Natural killer cell (primary cell): Measurements from ENCODE around the gene ANKRD36B. TPM values are rescaled to one million over a fixed set of nuclear protein-coding genes. Genes with fewer than 3 reads are reported as not detected.
"Not testable (repeated sequence)": the region's sequence is repeated elsewhere in the genome, so short reads cannot be mapped to it uniquely, and the experiment has no call there.

Experiments used
- ATAC-seq, 3 donors: fragments of 150-1000 bp in 2 of 3; fragments of 200-7000 bp in 1 of 3; cut with Tn5 transposase; 1 replicate in 1 of 3; 2 replicates in 2 of 3; pipeline ENCODE4 v1.10.0; 2021; ENCODE audit warnings: mild to moderate bottlenecking in 2 of 3, moderate library complexity in 2 of 3
- DNase-seq, 2 donors: peaks; one replicate each; pipeline versions ENCODE4 v3.0.0 to v3.0.0-alpha.2; 2013 to 2021; ENCODE audit warnings: mixed read lengths in 1 of 2
- H3K27ac ChIP-seq: one replicate; pipeline ENCODE4 v1.5.1; 2013; ENCODE audit warnings: mild to moderate bottlenecking, low read length
- H3K27me3 ChIP-seq: one replicate; pipeline ENCODE4 v1.6.1; 2013; ENCODE audit warnings: low read length; ENCODE audit not compliant: control insufficient read depth, insufficient read depth
- H3K36me3 ChIP-seq: one replicate; pipeline ENCODE4 v1.6.1; 2013; ENCODE audit warnings: low read length; ENCODE audit not compliant: control insufficient read depth, insufficient read depth
- H3K4me1 ChIP-seq: one replicate; pipeline ENCODE4 v1.6.1; 2013; ENCODE audit warnings: low read length; ENCODE audit not compliant: control insufficient read depth, insufficient read depth
- H3K4me3 ChIP-seq: one replicate; pipeline ENCODE4 v1.5.1; 2013; ENCODE audit warnings: low read length
- H3K9me3 ChIP-seq: one replicate; pipeline ENCODE4 v1.6.1; 2013; ENCODE audit warnings: low read length; ENCODE audit not compliant: control insufficient read depth, insufficient read depth
- H3K27ac Mint-ChIP-seq, 2 donors: one replicate each; pipeline ENCODE4 v1.8.0; 2022; ENCODE audit warnings: mild to moderate bottlenecking in 2 of 2, mixed read lengths in 2 of 2, moderate library complexity in 1 of 2
- H3K27me3 Mint-ChIP-seq, 2 donors: one replicate each; pipeline ENCODE4 v1.8.0; 2022; ENCODE audit warnings: low read depth in 2 of 2, mixed read lengths in 2 of 2
- H3K36me3 Mint-ChIP-seq: one replicate; pipeline ENCODE4 v1.8.0; 2022; ENCODE audit warnings: mixed read lengths
- H3K4me1 Mint-ChIP-seq, 2 donors: one replicate each; pipeline ENCODE4 v1.8.0; 2022; ENCODE audit warnings: mixed read lengths in 2 of 2
- H3K4me3 Mint-ChIP-seq: one replicate; pipeline ENCODE4 v1.8.0; 2022; ENCODE audit warnings: mild to moderate bottlenecking, moderate library complexity, mixed read lengths
- H3K9me3 Mint-ChIP-seq, 2 donors: one replicate each; pipeline ENCODE4 v1.8.0; 2022; ENCODE audit warnings: mixed read lengths in 2 of 2
- CTCF ChIP-seq: fragments of 200-600 bp; IDR thresholded peaks from one replicate; pipeline ENCODE4 v1.8.0; 2022; ENCODE audit warnings: antibody characterized with exemption
- WGBS: methylation state at CpG from one replicate; pipeline ENCODE4 v1.1.7; 2013; ENCODE audit warnings: missing lambda C conversion rate; ENCODE audit not compliant: insufficient coverage; 5-methylcytosine and 5-hydroxymethylcytosine counted together
- intact Hi-C: fragments of 100-400 bp; cut with micrococcal nuclease; formaldehyde crosslinking; loops from one replicate; pipeline ENCODE4 v1.14.2; 2022
- total RNA-seq, 4 donors: library from RNA; stranded (reverse); fragments of 120-200 nt in 1 of 4; gene quantifications; one replicate each; pipeline versions ENCODE4 v1.2.3 to v1.2.4, GENCODE V29; 2013 to 2022

Gene ANKRD36B
- total RNA-seq, 3 donors from 2014 or later (not counting 1 experiment from before 2014, with no cell fraction given), result 57.1 to 76.5 (median 71.8) TPM

- H3K4me1 ChIP-seq, H3K9me3 ChIP-seq, H3K4me1 Mint-ChIP-seq, H3K9me3 Mint-ChIP-seq, H3K27me3 ChIP-seq, H3K27ac ChIP-seq, H3K4me3 Mint-ChIP-seq, H3K36me3 ChIP-seq, H3K27ac Mint-ChIP-seq, H3K4me3 ChIP-seq, intact Hi-C loops, DNase-seq, H3K36me3 Mint-ChIP-seq, ATAC-seq: not testable (repeated sequence)
- H3K27me3 Mint-ChIP-seq, result peaks cover 30 to 49% of the 10 kb centered on the region in 2 donors
- WGBS, result 100% methylated on average over 1 of the region's 4 CpGs
Measured at GRCh38 chr2:97596180-97596579, 6.5 kb upstream of the ANKRD36B start.

GRCh38 chr2:97593520-97593919, 3.8 kb upstream of the ANKRD36B start:
- WGBS, result no CpG with 5 or more reads among the region's 3 CpGs
- H3K27ac ChIP-seq, H3K9me3 Mint-ChIP-seq, ATAC-seq, H3K4me1 Mint-ChIP-seq, H3K4me3 ChIP-seq, H3K36me3 Mint-ChIP-seq, DNase-seq, H3K9me3 ChIP-seq, H3K27ac Mint-ChIP-seq, intact Hi-C loops, H3K36me3 ChIP-seq, H3K4me3 Mint-ChIP-seq, H3K27me3 ChIP-seq, H3K4me1 ChIP-seq: not testable (repeated sequence)
- peaks cover 13 to 25% of the 10 kb centered on the region in 2 donors for H3K27me3 Mint-ChIP-seq

GRCh38 chr2:97590515-97591394, 1.1 kb upstream of the ANKRD36B start:
- H3K4me1 ChIP-seq, H3K36me3 Mint-ChIP-seq, H3K27me3 ChIP-seq, H3K9me3 Mint-ChIP-seq, H3K4me1 Mint-ChIP-seq, H3K36me3 ChIP-seq, H3K9me3 ChIP-seq: not testable (repeated sequence)
- H3K4me3 Mint-ChIP-seq, result peak overlapping the region; percentile 87
- intact Hi-C loops, result loop anchor here (1.0 kb wide), 1 partner anchor 107 kb away; no protein-coding TSS in a partner anchor
- ATAC-seq (peak; percentile 82 to 96 (median 87)), DNase-seq (peak; percentile 50 to 91)
- peak; percentile 95 for TF ChIP-seq CTCF
- H3K27ac Mint-ChIP-seq, result peak overlapping the region; percentile 64 to 91
- WGBS, result under 1% methylated on average over 32 of the region's 33 CpGs
- Histone ChIP-seq H3K27ac (peak overlapping the region; percentile 71), H3K4me3 (peak overlapping the region; percentile 50)
- peaks cover 13 to 15% of the 10 kb centered on the region in 2 donors for H3K27me3 Mint-ChIP-seq

GRCh38 chr2:97589257-97589597, 450 bp downstream of the ANKRD36B start:
- H3K4me3 ChIP-seq, result peak overlapping the region; percentile 70
- H3K9me3 Mint-ChIP-seq, H3K9me3 ChIP-seq, H3K36me3 Mint-ChIP-seq, H3K4me1 Mint-ChIP-seq, ATAC-seq, H3K4me1 ChIP-seq, H3K27me3 Mint-ChIP-seq, H3K36me3 ChIP-seq, intact Hi-C loops, H3K27me3 ChIP-seq, DNase-seq: not testable (repeated sequence)
- Mint-ChIP-seq H3K27ac (peak overlapping the region; percentile 90 to 91), H3K4me3 (peak overlapping the region; percentile 95)
- H3K27ac ChIP-seq, result peak overlapping the region; percentile 78
- WGBS, result 0% methylated on average over 8 of the region's 14 CpGs

- H3K4me3 Mint-ChIP-seq, H3K27ac Mint-ChIP-seq, intact Hi-C loops, H3K9me3 Mint-ChIP-seq, H3K36me3 Mint-ChIP-seq, ATAC-seq, H3K27me3 ChIP-seq, DNase-seq, H3K9me3 ChIP-seq, H3K27ac ChIP-seq, H3K27me3 Mint-ChIP-seq, H3K36me3 ChIP-seq, H3K4me3 ChIP-seq, H3K4me1 Mint-ChIP-seq, H3K4me1 ChIP-seq: not testable (repeated sequence)
- WGBS, result 78% methylated on average over 3 of the region's 3 CpGs
Measured at GRCh38 chr2:97565674-97566073, 24.0 kb downstream of the ANKRD36B start.

- WGBS, result no CpG with 5 or more reads among the region's 3 CpGs
- intact Hi-C loops, H3K27ac Mint-ChIP-seq, H3K27me3 Mint-ChIP-seq, H3K27me3 ChIP-seq, H3K27ac ChIP-seq, ATAC-seq, H3K9me3 Mint-ChIP-seq, H3K4me1 Mint-ChIP-seq, H3K4me3 Mint-ChIP-seq, H3K4me1 ChIP-seq, H3K4me3 ChIP-seq, H3K9me3 ChIP-seq, DNase-seq: not testable (repeated sequence)
- H3K36me3 ChIP-seq, result peaks cover 29% of the 10 kb centered on the region
- peaks cover 61% of the 10 kb centered on the region for H3K36me3 Mint-ChIP-seq
Measured at GRCh38 chr2:97552406-97552805, 37.3 kb downstream of the ANKRD36B start.

GRCh38 chr2:97550498-97550897, 39.2 kb downstream of the ANKRD36B start:
- H3K4me1 Mint-ChIP-seq, H3K27me3 ChIP-seq, H3K9me3 ChIP-seq, H3K4me1 ChIP-seq, H3K4me3 Mint-ChIP-seq, H3K27me3 Mint-ChIP-seq, H3K4me3 ChIP-seq, DNase-seq, H3K27ac Mint-ChIP-seq, ATAC-seq, H3K9me3 Mint-ChIP-seq, H3K27ac ChIP-seq, intact Hi-C loops: not testable (repeated sequence)
- peaks cover 54% of the 10 kb centered on the region for H3K36me3 Mint-ChIP-seq
- WGBS, result no CpG with 5 or more reads among the region's 1 CpG
- H3K36me3 ChIP-seq, result peaks cover 30% of the 10 kb centered on the region
